Left colon (tissue), 2 donors: ENCODE results near the gene IMMP2L. TPM values are rescaled to one million over a fixed set of nuclear protein-coding genes. Genes with fewer than 3 reads are reported as not detected.

Experiments
- ATAC-seq: fragments of 200-7000 bp; cut with Tn5 transposase; one replicate; pipeline ENCODE4 v1.9.1; 2020; ENCODE audit warnings: mild to moderate bottlenecking, moderate library complexity
- DNase-seq, 2 donors: peaks; one replicate each; pipeline ENCODE4 v3.0.0-alpha.2; 2020
- intact Hi-C, 2 donors: fragments of 100-400 bp; cut with DNase I in 1 of 2; cut with micrococcal nuclease in 1 of 2; formaldehyde crosslinking; loops; one replicate each; pipeline versions ENCODE4 v1.11.2 to v1.14.0; 2022; cut with DNase I, micrococcal nuclease
- total RNA-seq, 2 donors: library from RNA; stranded (reverse); fragmentation: NEBNext Ultra II Directional; extraction: Animal tissue kit (Norgen Biotek cat#: 25700); gene quantifications; one replicate each; pipeline ENCODE4 v1.2.1, GENCODE V29; 2021
- donor health status: DM: no; HTN: no; CAD: no.
- donor health status: DM: yes; HTN: yes; CAD: no.

Gene IMMP2L
- total RNA-seq, 2 donors from 2014 or later, result 11.1 to 11.8 TPM

DNA sequence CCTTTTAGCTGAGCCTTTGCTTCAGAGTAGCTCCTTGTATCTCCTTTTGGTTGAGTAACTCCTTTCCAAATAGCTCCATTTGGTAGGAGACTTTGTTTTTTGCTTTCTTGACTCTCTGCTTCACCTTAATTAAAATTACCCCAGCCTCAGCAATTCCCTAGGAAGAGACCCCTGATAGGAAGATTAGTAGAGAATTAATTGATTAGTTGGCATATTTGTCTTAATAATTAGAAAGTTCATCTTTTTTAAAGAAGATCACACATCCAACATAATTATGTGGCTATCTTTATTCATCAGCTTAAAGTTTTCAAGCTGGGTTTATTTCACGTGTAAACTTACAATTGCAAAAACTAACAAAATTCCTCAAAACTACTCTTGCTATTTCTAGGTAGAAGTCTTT lies 352.2 kb downstream of the IMMP2L start:
- ATAC-seq (no peak), DNase-seq (no peak)
- intact Hi-C loops, result no loop called here

DNA sequence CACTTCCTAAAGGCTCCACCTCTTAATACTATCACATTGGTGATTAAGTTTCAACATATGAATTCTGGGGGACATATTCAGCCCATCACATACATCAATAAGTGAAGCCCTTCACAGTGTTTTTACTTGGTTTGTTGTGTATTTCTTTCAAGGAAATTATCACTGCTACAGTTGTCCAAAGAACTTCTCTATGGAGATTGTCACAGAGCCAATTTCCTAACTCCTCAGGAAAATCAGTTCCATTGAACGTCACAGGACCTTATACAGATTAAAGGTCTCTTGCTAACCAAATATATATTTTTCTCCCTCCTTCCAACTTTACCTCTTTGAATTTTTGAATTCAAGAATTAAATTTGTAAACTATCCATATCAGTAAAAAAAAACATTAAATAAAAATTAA lies 357.0 kb downstream of the IMMP2L start:
- ATAC-seq (no peak), DNase-seq (no peak)
- intact Hi-C loops, result no loop called here

DNA sequence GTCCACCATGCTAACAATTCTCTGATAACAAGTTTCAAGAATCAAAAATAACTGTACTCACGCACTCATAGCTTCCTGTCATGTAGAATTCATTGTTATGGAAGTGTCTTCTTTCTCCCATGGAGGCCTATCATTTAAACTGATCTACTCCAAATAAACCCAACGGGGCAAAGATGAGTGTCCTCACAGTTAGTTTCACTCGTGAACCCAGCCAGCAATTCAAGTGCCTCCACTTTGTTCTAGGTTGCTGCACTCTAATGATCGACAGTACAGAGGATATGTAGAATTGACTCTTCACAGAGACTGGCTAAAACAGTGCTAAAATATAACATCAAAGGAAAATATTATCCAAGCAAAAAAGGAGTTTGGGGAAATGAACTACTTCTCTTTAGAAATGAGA lies 360.0 kb downstream of the IMMP2L start:
- intact Hi-C loops, result no loop called here
- ATAC-seq, result no peak
- no peak for DNase-seq

DNA sequence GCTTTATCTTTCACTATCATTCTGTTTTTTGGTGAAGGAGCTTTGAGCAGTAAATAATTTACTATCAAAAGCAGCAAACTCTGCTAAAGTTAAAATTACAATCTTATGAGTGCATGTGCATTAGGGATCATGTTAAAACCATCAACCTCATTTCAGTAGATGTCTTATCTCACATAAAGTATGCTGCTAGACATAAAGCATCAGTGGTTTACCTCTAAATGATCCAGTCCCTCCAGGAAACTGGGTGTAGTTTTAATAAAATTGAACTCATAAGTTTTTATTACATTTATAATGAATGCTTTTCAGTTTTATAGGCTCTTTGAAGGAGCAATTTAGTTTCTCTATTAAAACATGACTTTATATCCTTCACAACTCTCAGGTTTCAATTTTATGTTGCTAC lies 362.6 kb downstream of the IMMP2L start:
- DNase-seq (no peak), ATAC-seq (no peak)
- intact Hi-C loops, result no loop called here

DNA sequence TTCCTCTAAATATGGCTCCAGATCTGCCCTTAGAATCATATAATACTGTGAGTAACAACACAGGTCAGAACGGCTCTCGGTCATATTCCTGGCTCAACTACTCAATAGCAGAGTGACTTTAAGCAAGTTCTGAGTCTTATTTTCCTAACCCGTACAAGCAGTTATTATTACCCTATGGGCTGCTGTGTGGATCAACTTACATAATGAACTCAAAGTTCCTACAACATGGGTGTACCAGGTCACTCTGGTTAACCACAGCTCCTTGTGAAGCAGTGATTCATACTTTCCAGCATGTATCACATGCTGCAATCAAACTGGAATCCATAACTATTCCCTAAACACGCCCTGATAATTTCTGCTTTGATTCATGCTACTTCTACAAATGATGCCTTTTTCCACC lies 364.0 kb downstream of the IMMP2L start:
- no peak for ATAC-seq

DNA sequence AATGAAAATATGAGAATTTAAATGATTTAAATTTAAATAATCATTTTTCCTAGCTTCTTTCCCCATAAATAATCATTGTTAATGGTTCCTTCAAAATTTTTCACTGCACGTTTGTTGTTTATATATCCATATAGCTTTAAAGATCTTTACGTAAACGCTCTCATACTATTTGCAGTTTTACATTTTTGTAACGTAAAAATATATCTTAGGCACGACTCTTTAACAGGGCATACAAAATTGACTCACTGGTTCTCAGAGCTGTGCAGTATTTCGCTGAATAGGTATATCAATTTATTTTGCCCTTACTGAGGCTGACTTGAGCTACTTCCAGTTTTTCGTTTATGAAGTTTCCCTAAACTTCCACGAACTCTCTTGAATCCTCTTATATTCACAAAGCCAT lies 365.6 kb downstream of the IMMP2L start:
- intact Hi-C loops, result no loop called here
- ATAC-seq (no peak), DNase-seq (no peak)

More for the DNA sequence above, 364.0 kb downstream of the IMMP2L start:
- intact Hi-C loops, result no loop called here
- no peak for DNase-seq

DNA sequence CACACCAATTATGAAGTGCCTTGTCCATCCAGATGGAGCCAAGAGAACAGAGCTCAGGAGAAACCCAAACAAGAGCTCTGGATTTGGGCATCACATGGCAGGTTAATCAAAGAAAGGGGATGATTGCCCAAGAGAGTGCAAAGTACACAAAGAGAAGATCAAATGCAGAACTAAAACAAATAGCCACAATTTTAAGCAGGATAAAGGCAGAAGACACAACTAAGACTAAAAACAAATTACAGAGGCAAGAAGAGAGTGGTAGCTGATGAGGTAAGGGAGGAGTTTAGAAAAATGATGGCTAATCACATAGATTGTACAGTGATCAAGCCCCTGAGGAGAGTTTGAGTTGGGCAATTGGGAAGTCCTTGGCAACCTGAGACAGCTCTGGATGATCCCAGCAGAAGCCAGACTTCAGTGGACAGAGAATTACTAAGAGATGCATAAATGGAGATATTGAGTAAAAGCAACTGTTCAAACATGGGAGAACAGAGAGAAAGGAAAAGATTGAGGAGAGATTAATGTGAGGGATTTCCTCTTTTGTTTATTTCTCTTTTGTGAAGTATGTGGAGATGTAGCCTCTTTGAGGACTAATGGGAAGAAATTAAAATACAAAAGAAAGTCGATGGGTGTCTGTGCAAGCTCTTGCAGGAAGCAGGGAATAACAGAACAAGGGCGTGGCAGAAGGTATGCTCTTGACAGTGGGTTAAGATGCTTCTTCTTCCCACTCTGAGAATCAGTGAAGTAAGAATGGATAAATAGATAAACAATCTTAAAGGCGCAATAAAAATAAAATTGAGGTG lies 369.5 kb downstream of the IMMP2L start:
- DNase-seq (no peak), ATAC-seq (no peak)
- intact Hi-C loops, result no loop called here

DNA sequence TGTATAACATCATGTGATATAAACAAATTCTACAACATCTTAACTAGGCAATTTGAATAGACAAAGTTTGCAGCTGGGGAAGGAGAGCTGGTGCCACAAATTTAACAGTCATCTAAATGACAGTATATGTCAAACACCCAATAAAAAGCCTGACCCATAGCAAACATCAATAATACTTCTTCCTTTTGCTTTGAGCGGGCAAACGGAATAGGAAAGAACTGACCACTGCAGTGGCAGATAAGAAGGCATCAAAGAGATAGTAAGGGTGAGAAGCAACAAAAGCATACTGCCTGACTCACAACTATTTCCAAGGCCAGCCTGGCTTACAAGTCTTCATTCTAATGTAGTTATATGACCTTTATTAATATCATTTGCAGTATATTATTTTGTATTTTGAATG lies 371.5 kb downstream of the IMMP2L start:
- DNase-seq, result no peak
- ATAC-seq, result no peak
- intact Hi-C loops, result no loop called here

DNA sequence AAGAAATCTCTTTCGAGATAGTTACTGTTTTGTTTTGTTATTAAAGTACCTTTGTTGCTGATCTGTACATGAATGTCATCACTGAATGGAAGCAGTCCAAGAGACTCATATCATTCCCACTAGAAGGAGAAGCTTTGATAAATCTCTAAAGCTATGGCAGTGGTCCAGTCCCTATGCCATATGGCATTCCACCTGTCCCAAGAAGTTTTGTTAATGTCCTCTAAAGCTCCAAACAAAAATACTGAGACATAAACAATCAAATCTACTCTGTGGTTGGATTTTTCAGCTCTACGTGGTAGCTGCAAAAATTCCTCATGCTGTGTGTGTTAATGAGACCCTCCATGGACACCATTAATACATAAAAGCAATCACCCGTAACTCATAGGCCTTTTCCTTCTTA lies 377.3 kb downstream of the IMMP2L start:
- ATAC-seq (no peak), DNase-seq (no peak)
- intact Hi-C loops, result no loop called here

DNA sequence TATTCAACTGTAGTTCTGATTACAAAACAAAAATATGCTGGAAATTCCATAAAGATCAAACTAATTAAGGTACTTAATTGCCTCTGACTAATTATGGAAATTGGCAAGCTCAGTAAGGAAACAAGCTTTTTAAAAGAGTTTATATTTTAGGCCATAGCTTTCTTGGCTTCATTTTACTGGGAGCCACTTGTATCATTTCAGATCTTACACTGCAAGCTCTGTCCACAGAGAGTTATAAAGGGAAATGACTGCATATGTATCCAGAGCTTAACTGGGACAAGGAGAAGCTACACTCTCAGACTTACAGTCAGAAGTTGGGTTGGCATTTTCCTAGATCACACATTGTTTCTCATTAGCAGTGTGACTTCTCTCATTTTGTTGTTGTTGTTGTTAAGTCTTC lies 379.0 kb downstream of the IMMP2L start:
- DNase-seq, result no peak
- ATAC-seq, result no peak
- intact Hi-C loops, result no loop called here

DNA sequence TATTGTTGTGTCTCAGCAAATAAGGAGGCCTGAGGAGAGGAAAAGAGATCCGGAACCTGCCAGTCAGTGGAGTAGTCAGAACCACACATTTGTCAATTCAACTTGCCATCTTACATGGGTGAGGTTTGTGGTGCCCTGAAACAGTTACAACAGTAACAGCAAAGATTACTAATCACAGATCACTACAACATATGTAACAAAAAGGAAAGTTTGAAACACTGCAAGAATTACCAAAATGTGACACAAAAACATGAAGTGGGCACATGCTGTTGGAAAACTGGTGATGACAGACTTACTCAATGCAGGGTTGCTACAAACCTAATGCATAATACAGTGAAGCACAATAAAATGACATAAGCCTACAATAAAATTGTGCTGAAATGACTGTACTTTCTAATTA lies 382.0 kb downstream of the IMMP2L start:
- no peak for DNase-seq
- intact Hi-C loops, result no loop called here
- no peak for ATAC-seq

DNA sequence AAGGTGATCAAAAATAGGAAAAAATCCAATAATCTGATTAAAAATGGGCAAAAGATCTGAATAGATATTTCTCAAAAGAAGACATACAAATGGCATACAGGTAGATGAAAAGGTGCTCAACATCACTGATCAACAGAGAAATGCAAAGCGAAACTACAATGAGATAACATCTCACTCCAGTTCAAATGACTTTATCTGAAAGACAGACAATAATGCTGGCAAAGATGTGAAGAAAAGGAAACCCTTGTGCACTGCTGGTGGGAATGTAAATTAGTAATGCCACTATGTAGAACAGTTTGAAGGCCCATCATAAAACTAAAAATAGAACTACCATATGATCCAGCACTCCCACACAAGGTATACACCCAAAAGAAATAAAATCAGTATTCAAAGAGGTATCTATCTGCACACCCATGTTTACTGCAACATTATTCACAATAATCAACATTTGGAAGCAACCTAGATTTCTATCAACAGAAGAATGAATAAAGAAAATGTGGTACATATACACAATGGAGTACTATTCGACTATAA lies 386.3 kb downstream of the IMMP2L start:
- ATAC-seq (no peak), DNase-seq (no peak)
- intact Hi-C loops, result no loop called here

DNA sequence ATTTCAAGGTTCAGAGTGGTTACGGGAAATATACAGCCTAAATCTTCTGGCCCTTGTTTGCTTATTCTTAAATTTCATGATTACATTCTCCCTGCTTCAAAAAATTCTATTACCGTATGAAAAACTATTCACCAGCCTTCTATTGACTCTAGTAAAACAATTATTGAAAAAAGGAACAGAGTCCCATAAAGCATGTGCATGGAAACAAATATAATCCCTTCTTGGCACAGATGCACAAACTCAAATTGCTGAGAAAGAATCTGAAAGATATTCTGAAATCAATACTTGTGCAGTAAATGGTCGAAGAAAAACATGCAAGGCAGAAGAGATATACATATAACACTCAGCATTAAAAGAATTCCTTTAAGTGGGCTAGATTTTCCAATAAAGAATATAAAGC lies 387.8 kb downstream of the IMMP2L start:
- ATAC-seq (no peak), DNase-seq (no peak)
- intact Hi-C loops, result no loop called here

DNA sequence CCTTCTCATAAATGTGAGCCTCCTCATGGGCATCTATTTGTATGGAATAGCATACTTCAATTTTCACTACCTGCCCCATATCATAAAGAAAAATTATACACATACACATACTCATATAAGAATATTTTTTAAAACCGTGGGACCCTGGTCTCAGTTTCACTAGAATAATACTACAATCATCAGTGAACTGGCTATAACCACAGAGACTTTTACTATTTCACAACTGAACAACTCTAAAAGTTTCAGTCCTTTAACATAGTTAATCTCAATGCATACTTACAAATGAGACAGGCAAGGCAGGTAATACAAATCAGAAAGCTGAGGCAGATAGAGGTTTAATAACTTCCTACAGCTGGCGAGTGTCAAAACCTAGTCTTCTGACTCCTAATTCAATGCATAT lies 388.3 kb downstream of the IMMP2L start:
- intact Hi-C loops, result no loop called here
- DNase-seq (no peak), ATAC-seq (no peak)

DNA sequence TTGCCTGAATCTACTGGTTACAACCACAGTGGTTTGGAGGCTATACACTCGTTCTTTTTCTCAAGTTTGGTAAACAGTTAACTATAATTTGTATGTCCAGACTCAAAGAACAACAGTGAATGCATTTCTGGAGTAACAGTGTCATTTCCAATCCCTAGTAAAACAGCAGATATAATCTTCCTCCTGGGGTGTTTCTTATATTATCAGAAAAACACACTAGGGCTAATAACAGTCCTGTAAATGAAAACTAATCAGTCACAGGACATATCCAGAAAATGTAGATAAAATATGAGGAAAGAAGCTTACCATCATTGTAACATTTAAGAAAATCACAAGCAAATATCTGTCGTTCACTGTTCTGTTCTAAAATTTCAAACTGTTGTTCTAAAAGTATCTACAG lies 388.8 kb downstream of the IMMP2L start:
- intact Hi-C loops, result no loop called here
- no peak for DNase-seq
- ATAC-seq, result no peak

DNA sequence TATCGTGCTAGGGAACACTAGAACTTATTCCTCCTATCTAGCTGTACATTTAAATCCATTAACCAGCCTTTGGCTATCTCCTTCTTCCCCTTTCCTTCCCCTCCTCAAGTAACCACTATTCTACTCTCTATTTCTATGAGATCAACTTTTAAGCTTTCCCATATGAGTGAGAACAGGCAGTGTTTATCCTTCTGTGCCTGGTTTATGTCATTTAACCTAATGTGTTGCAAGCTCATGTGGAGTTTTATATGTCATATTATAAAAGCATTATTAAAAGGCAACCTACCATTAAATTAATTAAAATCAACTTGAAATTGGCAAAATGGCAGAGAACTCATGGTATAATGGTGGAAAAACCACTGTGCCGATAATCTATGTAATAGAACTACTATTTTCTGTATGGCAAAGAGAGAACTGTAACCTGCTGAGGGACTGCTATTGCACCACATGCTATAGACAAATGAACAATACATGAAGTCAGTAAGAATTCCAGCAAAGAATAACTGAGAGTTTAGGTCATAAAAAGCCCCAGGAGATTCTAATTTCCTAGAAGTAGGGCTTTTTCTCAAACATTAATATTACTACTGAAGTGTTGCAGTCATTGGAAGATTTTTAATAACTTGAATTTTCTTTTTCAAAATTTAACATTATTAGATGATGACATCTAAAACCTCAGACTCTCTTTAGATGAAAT lies 389.6 kb downstream of the IMMP2L start:
- no peak for ATAC-seq
- intact Hi-C loops, result no loop called here
- no peak for DNase-seq

DNA sequence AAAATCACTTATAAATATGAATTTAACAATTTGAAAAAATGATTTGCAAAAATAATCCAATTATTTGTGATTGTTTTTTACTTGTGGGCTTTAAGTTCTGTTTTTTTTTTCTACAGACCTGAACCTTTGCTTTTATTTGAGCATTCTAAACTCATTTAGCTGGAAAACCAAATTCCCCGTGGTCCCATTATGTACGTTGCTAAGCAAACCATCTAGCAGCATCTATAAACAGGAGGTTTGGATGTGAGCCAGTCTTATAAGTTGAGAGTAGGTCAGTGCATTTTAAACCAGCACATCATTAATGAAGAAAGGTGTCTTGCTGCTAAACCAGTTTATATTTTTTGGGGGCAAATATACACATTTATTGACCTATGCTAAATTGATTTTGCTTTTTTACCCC lies 394.1 kb downstream of the IMMP2L start:
- ATAC-seq (no peak), DNase-seq (no peak)
- intact Hi-C loops, result no loop called here

DNA sequence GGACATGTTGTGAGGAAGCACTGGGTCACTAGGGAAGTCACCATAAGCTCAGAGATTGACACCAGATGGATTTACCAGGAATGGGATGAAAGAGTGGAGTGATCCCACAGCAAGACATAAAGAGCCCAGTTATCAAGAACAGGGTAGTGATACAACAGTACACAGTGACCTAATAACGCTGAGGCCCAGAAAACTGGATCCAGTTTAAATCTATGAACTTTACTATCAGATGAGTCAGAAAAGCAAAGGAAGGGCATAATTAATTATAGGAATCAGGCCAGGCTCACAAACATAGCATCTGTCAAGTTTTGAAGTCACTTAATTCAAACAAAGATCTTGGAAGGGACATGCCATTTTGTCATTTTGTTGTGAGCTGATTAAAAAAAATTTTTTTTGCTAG lies 397.9 kb downstream of the IMMP2L start:
- ATAC-seq (no peak), DNase-seq (no peak)
- intact Hi-C loops, result no loop called here

DNA sequence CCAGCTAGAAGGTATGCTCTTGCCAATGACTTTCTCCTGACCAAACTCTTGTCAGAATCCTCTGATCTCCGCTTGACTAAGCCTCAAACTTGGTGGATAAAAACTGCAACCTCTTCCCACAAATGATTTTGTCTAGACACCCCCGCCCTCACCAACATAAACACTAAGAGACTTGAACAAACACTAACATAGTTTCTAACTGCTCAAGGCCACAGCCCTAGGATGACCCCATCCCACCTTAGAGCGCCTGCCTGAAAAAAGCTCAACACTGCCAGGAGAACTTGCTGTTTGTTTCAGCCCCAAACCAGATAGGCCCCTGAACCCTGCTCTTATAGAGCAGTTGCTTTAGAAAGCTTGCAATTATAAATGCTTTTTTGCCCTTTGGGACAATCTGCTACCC lies 399.6 kb downstream of the IMMP2L start:
- intact Hi-C loops, result no loop called here

DNA sequence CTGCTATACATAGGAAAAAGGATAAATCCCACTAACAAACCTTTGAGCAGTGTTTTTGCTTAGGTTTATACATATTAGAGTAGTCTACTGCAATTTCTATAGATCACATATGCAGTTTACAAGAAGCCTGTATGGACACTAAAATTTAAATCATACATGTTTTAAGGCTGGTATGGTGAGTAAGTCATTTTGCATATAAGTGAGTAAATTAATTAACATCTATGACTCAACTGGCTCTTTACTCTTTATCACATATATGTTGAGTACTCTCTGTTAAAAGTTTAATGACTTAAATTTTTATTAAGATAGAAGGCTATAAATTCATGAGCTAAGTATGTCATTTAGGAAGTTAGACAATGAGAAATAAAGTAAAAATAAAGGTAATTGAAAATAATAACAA lies 402.0 kb downstream of the IMMP2L start:
- ATAC-seq (no peak), DNase-seq (no peak)
- intact Hi-C loops, result no loop called here

More for the DNA sequence above, 399.6 kb downstream of the IMMP2L start:
- DNase-seq, result no peak
- ATAC-seq, result no peak

DNA sequence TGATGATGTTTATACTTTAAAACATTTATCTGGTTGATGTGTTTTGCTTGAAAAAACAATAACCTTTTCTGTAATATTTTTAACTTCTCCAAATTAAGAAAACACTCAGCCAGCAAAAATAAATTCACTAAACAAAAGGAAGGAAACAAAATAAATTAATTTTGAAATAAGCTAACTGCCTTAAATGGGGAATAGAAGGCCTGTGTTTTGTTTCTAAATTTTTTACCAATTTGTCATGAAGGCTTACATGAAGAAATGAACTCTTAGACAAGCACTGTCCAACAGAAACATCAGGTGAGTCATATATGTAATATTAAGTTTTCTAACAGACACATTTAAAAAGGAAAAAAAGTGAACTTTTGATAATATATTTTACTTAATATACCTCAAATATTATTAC lies 402.9 kb downstream of the IMMP2L start:
- intact Hi-C loops, result no loop called here
- DNase-seq (no peak), ATAC-seq (no peak)
